ENCODE measurements around the gene PPP1R14D. TPM values are rescaled to one million over a fixed set of nuclear protein-coding genes. Genes with fewer than 3 reads are reported as not detected.
A peak's percentile ranks its signal among the peaks of the same experiment; 100 is the strongest.

The PPP1R14D gene
- total RNA-seq, 1 donor, result not detected

DNA sequence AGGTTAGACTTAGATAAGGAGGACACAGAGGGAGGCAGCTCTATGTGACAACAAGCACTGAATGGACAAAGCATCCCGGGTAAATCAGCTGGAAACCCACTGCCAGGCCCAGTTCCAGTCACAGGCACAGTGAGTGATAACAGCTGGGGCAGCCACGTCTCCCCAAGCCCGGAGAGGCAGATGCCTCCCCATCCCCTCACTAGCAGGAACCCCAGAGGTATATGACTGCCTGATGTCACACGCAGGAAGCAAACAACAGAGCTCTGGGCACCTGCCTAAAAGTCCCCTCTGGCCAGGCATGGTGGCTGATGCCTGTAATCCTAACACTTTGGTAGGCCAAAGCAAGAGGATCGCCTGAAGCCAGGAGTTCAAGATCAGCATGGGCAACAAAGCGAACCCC lies 40.5 kb downstream of the PPP1R14D start:
- no peak for DNase-seq (ENCODE audit: low read depth in 2 of 3, low spot score in 2 of 3)

GRCh38 chr15:40787344-40787841 lies 41.1 kb downstream of the PPP1R14D start:
- DNase-seq (ENCODE audit: low read depth in 2 of 3, low spot score in 2 of 3), result peak in 1 of 3 donors; percentile 34

DNA sequence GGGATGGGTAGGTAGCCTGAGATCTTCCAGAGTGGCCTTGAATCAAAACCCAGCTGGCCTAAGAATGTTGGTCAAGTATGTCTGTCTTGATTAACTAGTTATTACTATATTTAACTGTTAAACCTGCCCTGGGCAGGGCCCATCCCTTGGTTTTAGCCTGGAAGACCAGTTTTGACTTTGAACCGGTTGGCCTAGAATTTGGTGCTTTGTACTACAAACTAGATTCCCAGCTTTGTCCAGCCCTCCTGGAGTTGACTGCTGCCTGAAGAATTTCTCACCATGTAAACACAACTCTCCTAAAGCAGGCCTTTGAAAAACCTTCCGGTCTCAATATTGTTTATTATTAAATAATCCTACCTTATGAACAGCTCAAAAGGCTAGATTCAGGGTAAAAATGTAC lies 42.7 kb downstream of the PPP1R14D start:
- no peak for DNase-seq (ENCODE audit: low read depth in 2 of 3, low spot score in 2 of 3)

GRCh38 chr15:40785164-40785563 lies 43.3 kb downstream of the PPP1R14D start:
- DNase-seq (ENCODE audit: low read depth in 2 of 3, low spot score in 2 of 3), result no peak

- DNase-seq (ENCODE audit: low read depth in 2 of 3, low spot score in 2 of 3), result peak in 2 of 3 donors; percentile 62 to 79
Observed at GRCh38 chr15:40782609-40783227, 45.8 kb downstream of the PPP1R14D start.

GRCh38 chr15:40776537-40777141 lies 51.9 kb downstream of the PPP1R14D start:
- DNase-seq (ENCODE audit: low read depth in 2 of 3, low spot score in 2 of 3), result no peak

DNA sequence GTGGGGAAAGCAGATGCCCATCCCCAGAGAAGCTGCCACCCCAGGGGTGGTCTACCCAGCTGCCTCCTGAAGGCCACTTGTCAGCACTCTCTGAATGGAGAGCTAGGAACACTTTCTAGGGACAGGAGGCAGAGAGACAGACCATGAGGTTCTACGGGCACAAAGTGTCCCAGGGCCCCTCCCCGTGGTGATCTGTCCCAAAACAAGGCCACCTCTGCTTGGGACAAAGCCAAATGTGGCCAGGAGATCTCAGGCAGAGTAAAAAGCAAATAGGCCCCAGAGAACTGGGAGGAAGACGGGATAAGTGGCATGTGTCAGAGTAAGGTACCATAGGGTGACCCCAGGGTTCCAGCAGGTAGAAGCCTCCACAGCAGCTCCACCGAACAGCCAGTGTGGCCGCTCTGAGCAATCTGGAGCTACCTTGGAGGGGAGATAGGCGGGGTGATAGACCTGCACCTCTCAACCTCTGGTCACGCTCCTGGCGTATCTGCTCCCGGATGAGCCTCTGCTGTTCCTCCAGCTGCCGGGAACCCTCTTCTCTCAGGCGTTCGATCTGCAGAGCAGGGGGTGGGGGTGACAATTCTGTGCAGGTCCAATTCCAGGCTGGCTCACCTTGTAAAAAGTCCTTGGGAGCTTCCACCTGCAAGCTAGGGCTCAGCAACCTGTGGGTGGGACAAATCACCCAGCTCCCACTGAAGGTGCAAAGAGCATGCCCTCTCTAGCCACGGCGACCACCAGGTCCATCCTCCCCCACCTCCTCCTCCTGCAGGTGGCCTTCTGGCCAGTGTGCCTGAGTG lies 52.6 kb downstream of the PPP1R14D start:
- no peak for DNase-seq (ENCODE audit: low read depth in 2 of 3, low spot score in 2 of 3)

DNA sequence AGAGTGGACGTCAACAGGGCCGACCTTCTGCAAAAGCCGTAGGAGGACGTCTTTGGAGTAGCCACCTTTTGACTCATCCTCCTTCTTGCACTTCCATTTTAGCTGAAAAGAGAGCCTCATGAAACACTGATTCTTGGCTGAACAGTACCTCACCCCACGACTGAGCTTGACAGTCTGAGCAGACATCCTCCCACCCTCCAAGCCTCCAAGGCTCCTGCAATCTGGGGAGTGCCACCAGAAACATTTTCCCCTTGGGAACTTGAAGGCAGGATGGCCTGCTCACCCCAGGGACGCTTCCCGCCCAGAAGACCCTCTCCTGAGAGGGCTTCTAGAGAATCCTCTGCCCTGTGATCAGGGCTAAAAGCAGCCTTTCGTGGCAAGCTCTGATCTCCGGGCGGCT lies 53.5 kb downstream of the PPP1R14D start:
- DNase-seq (ENCODE audit: low read depth in 2 of 3, low spot score in 2 of 3), result no peak

- DNase-seq (ENCODE audit: low read depth in 2 of 3, low spot score in 2 of 3), result no peak
Observed at GRCh38 chr15:40773902-40774301, 54.6 kb downstream of the PPP1R14D start.

- no peak for DNase-seq (ENCODE audit: low read depth in 2 of 3, low spot score in 2 of 3)
Observed at GRCh38 chr15:40773496-40773895, 55.0 kb downstream of the PPP1R14D start.

DNA sequence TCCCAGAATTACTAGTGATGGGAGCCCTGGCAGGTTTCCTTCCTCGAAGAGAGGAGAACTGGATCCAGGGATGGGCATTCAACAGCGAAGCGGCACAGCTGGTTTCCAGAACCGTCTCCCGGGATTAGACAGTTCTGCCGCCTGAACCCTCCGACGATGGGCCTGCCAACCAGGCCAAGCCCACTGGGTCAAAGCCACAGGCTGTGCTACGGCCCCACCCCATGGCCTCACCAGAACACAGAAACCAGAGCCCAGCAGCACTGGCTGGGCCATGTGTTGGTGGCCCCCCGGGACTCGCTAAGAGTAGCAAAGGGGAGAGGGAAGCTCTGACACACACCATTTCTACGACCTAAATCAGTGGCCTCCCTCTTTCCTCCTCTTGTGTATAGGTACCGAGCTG lies 56.5 kb downstream of the PPP1R14D start:
- no peak for DNase-seq (ENCODE audit: low read depth in 2 of 3, low spot score in 2 of 3)

DNA sequence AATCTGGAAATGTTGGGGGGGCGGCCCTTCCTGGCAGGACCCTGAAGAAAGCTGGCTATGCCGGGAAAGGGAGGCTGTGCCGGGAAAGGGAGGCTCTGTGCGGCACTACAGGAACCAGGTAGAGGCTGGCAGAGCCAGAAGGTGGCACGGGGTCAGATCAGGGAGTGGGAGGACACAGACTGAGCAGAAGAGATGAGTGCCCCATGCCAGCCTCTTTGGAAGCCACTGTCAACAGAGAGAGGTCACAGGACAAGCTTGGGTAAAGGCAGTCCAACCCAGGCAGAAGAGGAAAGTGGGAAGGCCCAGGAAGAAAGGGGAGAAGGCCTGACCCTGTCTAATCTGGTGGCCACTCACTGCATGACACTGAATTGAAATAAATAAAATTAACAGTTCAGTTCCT lies 57.3 kb downstream of the PPP1R14D start:
- no peak for DNase-seq (ENCODE audit: low read depth in 2 of 3, low spot score in 2 of 3)

- peak in 1 of 3 donors; percentile 37 for DNase-seq (ENCODE audit: low read depth in 2 of 3, low spot score in 2 of 3)
Observed at GRCh38 chr15:40770147-40770721, 58.3 kb downstream of the PPP1R14D start.

- DNase-seq (ENCODE audit: low read depth in 2 of 3, low spot score in 2 of 3), result peak in 2 of 3 donors; percentile 91 to 92
Observed at GRCh38 chr15:40769274-40770146, 59.0 kb downstream of the PPP1R14D start, which contains the start of gene C15orf62. TSS of gene C15orf62 (plus strand) at chr15:40769980. CDS start at chr15:40770496, 516 bp downstream.

DNA sequence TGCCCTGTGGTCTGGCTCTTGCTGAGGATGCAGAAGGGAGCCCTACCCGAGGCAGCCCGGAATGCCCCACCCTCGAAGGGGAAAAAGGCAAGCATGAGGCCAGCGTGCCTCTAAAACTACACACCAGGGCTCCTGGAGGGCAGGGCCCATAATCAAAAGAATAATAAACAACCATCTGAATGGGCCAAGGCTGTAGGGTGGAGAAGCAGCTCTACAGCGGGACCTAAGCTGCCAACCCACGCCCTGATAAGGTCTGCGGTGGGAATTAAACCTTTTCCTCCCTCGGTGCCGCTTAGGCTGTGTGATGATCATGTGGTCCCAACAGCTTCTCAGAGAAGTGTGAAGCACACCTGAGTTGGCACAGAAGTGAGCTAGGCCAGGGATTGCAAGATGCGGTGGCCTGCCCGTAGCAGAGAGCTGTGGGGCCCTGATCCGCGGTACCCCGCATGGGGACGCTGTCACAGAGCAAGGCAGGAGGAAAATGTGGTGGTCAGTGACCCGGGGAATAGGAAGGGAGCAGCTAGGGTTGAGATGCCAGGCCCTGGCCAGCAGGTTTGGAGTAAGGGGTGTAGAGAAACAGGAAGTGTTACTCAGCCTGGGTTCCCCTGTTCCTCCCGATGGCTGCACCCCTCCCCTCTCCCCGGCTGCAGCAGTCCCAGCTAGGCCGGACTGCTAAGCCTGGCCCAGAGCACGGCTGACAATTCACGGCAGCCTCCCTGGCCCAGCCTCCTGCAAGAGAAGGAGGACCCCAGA lies 59.8 kb downstream of the PPP1R14D start:
- DNase-seq (ENCODE audit: low read depth in 2 of 3, low spot score in 2 of 3), result peak in 2 of 3 donors; percentile 49 to 64

DNA sequence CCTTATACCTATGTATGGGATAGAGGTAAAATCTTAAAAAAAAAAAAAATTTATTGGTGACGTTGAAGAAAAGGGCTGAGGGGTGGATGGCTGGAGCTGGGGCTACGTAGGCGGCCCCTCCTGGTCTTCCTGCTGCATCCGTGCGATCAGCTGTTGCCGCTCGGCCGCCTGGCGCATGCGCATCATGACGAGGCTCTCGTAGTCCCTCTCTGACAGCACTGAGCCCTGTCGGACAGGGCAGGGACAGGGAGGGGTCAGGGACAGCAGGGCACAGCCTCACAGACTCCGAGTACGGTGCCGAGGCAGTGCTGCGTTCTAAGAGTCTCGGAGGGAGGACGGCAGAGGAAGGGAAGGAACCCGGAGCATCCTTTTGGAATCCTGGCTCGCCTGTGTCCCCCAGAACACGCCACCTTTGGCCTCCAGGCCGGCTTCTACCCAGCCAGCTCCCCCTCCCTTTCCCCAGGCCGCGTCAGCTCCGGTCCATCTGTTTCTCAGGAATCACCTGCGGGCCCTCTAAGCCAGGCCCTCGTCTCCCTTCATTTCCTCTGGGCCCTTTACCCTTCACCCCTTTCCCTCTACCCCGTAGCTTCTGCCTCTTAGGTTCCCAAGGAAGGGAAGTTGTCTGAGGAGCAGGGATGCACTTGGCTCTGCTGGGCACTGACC lies 60.5 kb downstream of the PPP1R14D start:
- no peak for DNase-seq (ENCODE audit: low read depth in 2 of 3, low spot score in 2 of 3)

DNA sequence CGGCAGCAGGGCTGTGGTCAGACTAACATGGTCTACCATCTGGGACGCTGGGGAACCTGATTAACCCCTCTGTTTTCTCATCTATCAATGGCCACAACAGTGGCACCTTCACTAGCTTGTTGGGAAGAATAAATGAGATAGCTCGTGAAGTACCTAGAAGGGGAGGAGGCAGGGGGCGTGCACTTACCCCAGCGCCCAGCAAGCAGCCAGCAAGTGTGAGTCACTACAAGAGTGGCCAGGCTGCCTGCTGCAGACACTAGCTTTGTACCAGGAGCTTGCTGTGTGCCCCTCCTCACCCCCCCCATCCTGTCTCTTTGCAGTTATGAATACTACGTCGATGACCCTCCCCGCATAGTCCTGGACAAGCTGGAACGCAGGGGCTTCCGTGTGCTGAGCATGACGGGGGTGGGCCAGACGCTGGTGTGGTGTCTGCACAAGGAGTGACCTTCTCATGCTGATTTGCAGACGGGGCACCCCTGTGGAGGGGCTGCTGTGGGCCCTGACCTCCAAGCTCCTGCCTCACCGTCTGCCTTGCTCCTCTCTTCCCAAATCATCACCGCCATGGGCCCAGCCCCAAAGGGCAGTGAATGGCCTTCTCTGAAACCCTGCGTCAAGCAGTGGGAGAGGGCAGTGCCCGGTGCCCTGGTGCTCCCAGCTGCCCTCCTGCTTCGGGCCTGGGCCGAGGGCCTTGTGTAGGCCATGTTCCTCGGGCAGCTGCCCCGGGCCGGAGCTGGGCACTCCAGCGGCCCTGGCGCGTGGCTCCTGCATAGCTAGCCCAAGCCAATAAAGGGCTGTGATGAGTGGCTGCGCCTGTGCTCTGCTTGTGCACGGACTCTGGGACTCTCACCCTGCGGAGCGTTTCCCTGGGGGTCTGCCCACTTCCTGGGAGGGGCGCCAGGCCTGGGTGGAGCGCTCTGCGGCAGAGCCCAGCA lies 61.3 kb downstream of the PPP1R14D start:
- no peak for DNase-seq (ENCODE audit: low read depth in 2 of 3, low spot score in 2 of 3)

All from hematopoietic multipotent progenitor cell (in vitro differentiated cells).